ENCODE results near the gene PCP4L1. TPM values are rescaled to one million over a fixed set of nuclear protein-coding genes. Genes with fewer than 3 reads are reported as not detected.

The PCP4L1 gene
- not detected in 2 replicates for total RNA-seq (2012; rRNA removed)

- peaks cover 43% of the 10 kb centered on the region for H3K27me3 ChIP-seq (ENCODE audit: control insufficient read depth, insufficient read depth, low read length)
- H3K9ac ChIP-seq (ENCODE audit: low read depth, low read length), result no peak within 1 kb of the TSS
- H3K4me3 ChIP-seq (ENCODE audit: low read length), result peak within 1 kb of the TSS; percentile 62
Measured at GRCh38 chr1:161258439-161259344, at the start of gene PCP4L1. TSS of gene PCP4L1 (plus strand) at chr1:161258745. CDS start at chr1:161258975, 230 bp downstream.

GRCh38 chr1:161209790-161210409, 48.6 kb upstream of the PCP4L1 start:
- Histone ChIP-seq H3K4me2 (ENCODE audit: low read length) (no peak overlapping the region), H3K4me3 (ENCODE audit: low read length) (no peak overlapping the region), H3K36me3 (ENCODE audit: insufficient read depth, low read length) (peaks cover 79% of the 10 kb centered on the region), H3K4me1 (ENCODE audit: control insufficient read depth, insufficient read depth, low read length) (peaks cover 12% of the 10 kb centered on the region), H3K27me3 (ENCODE audit: control insufficient read depth, insufficient read depth, low read length) (no peaks in the 10 kb centered on the region), H3K9ac (ENCODE audit: low read depth, low read length) (no peak overlapping the region), H3K9me3 (replicated peaks; ENCODE audit: low read length) (no peaks in the 10 kb centered on the region)

More at GRCh38 chr1:161258439-161259344, at the start of gene PCP4L1:
- Histone ChIP-seq H3K9me3 (replicated peaks; ENCODE audit: low read length) (peaks cover 3% of the 10 kb centered on the region), H3K4me2 (ENCODE audit: low read length) (peak within 1 kb of the TSS; percentile 78), H3K4me1 (ENCODE audit: control insufficient read depth, insufficient read depth, low read length) (peaks cover 8% of the 10 kb centered on the region), H3K36me3 (ENCODE audit: insufficient read depth, low read length) (no peaks in the 10 kb centered on the region)

DNA sequence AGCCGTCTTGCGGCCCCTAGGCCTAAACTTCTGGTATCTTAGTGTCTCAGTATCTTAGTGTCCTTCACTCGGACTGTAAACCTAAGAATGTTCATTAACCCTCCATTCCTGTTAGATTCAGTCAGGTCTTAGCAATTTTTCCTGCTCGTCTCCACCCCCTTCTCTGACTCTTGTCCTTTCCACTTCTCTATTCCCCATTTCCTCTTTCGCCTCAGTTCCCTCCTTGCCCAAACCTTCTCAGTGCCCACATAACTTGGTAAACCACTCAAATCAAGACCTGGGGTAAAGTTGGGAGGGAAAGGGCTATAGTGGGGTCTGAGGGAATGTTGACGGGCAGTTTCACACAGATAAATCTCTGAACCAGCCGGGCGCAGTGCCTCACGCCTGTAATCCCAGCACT, 44.2 kb upstream of the PCP4L1 start:
- Histone ChIP-seq H3K4me2 (ENCODE audit: low read length) (no peak overlapping the region), H3K4me1 (ENCODE audit: control insufficient read depth, insufficient read depth, low read length) (peaks cover 22% of the 10 kb centered on the region), H3K9ac (ENCODE audit: low read depth, low read length) (no peak overlapping the region), H3K4me3 (ENCODE audit: low read length) (no peak overlapping the region), H3K9me3 (replicated peaks; ENCODE audit: low read length) (no peaks in the 10 kb centered on the region), H3K27me3 (ENCODE audit: control insufficient read depth, insufficient read depth, low read length) (no peaks in the 10 kb centered on the region), H3K36me3 (ENCODE audit: insufficient read depth, low read length) (peaks cover 55% of the 10 kb centered on the region)

- Histone ChIP-seq H3K4me2 (ENCODE audit: low read length) (no peak within 1 kb of the TSS), H3K9me3 (replicated peaks; ENCODE audit: low read length) (no peaks in the 10 kb centered on the region), H3K9ac (ENCODE audit: low read depth, low read length) (no peak within 1 kb of the TSS), H3K36me3 (ENCODE audit: insufficient read depth, low read length) (peaks cover 49% of the 10 kb centered on the region), H3K27me3 (ENCODE audit: control insufficient read depth, insufficient read depth, low read length) (no peaks in the 10 kb centered on the region), H3K4me3 (ENCODE audit: low read length) (no peak within 1 kb of the TSS), H3K4me1 (ENCODE audit: control insufficient read depth, insufficient read depth, low read length) (peaks cover 22% of the 10 kb centered on the region)
Measured at GRCh38 chr1:161215076-161215475, 43.5 kb upstream of the PCP4L1 start, which contains the start of gene FCER1G. TSS of gene FCER1G (plus strand) at chr1:161215295. CDS start at chr1:161215322, 27 bp downstream.

GRCh38 chr1:161216945-161217712, 41.4 kb upstream of the PCP4L1 start:
- peaks cover 29% of the 10 kb centered on the region for H3K36me3 ChIP-seq (ENCODE audit: insufficient read depth, low read length)
- H3K4me3 ChIP-seq (ENCODE audit: low read length), result peak overlapping the region; percentile 39
- no peaks in the 10 kb centered on the region for H3K27me3 ChIP-seq (ENCODE audit: control insufficient read depth, insufficient read depth, low read length)
- H3K9ac ChIP-seq (ENCODE audit: low read depth, low read length), result peak overlapping the region; percentile 74
- peaks cover 22% of the 10 kb centered on the region for H3K4me1 ChIP-seq (ENCODE audit: control insufficient read depth, insufficient read depth, low read length)
- H3K4me2 ChIP-seq (ENCODE audit: low read length), result peak overlapping the region; percentile 72
- no peaks in the 10 kb centered on the region for H3K9me3 ChIP-seq (replicated peaks; ENCODE audit: low read length)

DNA sequence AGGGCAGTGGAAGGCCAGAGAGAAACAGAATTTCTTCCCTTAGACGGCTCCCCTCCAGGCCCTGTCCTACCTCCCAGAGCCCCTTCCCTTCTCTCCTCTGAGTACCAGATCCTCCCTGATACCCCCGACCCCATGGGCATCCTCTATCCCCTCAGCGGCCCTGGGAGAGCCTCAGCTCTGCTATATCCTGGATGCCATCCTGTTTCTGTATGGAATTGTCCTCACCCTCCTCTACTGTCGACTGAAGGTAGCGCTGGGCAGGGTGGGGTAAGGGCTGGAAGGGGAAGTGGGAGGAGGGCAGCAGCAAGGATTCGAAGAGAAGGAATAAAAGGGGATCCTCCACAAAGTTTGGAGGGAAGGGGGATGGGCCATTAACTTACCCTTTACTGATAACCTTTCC, 40.7 kb upstream of the PCP4L1 start:
- peak overlapping the region; percentile 72 for H3K4me2 ChIP-seq (ENCODE audit: low read length)
- no peaks in the 10 kb centered on the region for H3K9me3 ChIP-seq (replicated peaks; ENCODE audit: low read length)
- H3K36me3 ChIP-seq (ENCODE audit: insufficient read depth, low read length), result peaks cover 22% of the 10 kb centered on the region
- peaks cover 22% of the 10 kb centered on the region for H3K4me1 ChIP-seq (ENCODE audit: control insufficient read depth, insufficient read depth, low read length)
- no peaks in the 10 kb centered on the region for H3K27me3 ChIP-seq (ENCODE audit: control insufficient read depth, insufficient read depth, low read length)
- H3K4me3 ChIP-seq (ENCODE audit: low read length), result no peak overlapping the region
- peak overlapping the region; percentile 74 for H3K9ac ChIP-seq (ENCODE audit: low read depth, low read length)

DNA sequence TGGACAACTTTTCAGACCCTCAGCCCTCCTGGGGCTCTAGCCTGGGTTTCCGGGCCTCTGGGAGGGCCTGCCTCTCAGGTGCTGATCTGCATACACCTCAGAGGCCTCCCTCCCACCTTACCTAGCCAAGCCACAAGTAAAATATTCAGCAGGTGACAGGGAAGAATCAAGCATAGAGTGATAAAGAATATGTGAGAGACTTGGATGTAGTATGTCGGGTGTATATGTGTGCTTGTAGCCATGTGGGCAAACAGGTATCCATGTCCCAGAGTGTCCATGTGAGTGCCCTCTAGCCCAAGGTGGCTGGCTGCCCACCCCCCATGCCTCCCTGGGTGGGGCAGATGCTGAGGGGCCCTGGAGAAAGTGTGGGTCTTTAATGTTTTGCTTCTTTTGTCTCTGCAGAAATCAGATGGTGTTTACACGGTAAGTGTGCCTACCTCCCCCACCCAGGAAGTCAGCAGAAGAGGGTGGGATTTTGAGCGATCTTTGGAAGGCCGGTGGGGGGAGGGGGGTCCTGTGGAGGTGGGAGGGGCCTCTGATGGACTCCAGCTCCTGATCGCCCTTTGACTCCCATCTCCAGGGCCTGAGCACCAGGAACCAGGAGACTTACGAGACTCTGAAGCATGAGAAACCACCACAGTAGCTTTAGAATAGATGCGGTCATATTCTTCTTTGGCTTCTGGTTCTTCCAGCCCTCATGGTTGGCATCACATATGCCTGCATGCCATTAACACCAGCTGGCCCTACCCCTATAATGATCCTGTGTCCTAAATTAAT, 40.1 kb upstream of the PCP4L1 start:
- no peak overlapping the region for H3K9ac ChIP-seq (ENCODE audit: low read depth, low read length)
- no peaks in the 10 kb centered on the region for H3K27me3 ChIP-seq (ENCODE audit: control insufficient read depth, insufficient read depth, low read length)
- peaks cover 15% of the 10 kb centered on the region for H3K36me3 ChIP-seq (ENCODE audit: insufficient read depth, low read length)
- H3K4me1 ChIP-seq (ENCODE audit: control insufficient read depth, insufficient read depth, low read length), result peaks cover 22% of the 10 kb centered on the region
- no peaks in the 10 kb centered on the region for H3K9me3 ChIP-seq (replicated peaks; ENCODE audit: low read length)
- no peak overlapping the region for H3K4me3 ChIP-seq (ENCODE audit: low read length)
- H3K4me2 ChIP-seq (ENCODE audit: low read length), result no peak overlapping the region

DNA sequence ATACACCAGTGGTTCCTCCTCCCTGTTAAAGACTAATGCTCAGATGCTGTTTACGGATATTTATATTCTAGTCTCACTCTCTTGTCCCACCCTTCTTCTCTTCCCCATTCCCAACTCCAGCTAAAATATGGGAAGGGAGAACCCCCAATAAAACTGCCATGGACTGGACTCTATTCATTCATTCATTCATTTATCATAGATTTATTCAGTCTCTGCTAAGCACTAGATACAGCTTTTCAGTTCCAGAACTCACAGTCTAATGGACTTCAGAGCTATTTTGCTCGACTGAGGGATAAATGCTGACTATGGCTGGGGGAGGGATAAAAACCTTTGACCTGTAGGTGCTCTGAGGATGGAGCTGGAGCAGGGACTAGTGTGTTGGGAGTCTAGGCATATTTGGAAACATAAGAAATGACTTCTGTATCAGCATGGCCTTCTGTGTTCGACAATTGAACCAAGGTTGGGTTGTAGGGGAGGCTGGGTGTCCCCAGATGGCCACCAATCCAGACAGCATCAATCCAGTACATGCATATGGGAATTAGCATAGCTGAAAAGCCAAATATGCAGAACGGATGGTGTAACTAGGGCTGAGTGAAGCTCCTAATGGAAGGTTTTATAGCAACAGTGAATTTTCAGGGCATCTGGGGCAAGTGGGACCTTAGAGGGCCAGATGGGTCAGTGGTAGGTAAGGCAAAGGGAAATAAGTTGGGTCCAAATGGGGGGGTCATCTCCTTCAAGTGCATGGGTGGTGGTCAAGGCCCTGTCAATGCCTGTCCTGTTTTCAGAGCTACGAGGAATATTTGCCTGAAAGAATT, 39.3 kb upstream of the PCP4L1 start:
- H3K4me3 ChIP-seq (ENCODE audit: low read length), result no peak overlapping the region
- H3K27me3 ChIP-seq (ENCODE audit: control insufficient read depth, insufficient read depth, low read length), result no peaks in the 10 kb centered on the region
- H3K36me3 ChIP-seq (ENCODE audit: insufficient read depth, low read length), result peaks cover 7% of the 10 kb centered on the region
- H3K9me3 ChIP-seq (replicated peaks; ENCODE audit: low read length), result no peaks in the 10 kb centered on the region
- H3K9ac ChIP-seq (ENCODE audit: low read depth, low read length), result no peak overlapping the region
- peaks cover 22% of the 10 kb centered on the region for H3K4me1 ChIP-seq (ENCODE audit: control insufficient read depth, insufficient read depth, low read length)
- no peak overlapping the region for H3K4me2 ChIP-seq (ENCODE audit: low read length)

- Histone ChIP-seq H3K36me3 (ENCODE audit: insufficient read depth, low read length) (peaks cover 4% of the 10 kb centered on the region), H3K4me2 (ENCODE audit: low read length) (no peak overlapping the region), H3K9ac (ENCODE audit: low read depth, low read length) (no peak overlapping the region), H3K4me3 (ENCODE audit: low read length) (no peak overlapping the region), H3K9me3 (replicated peaks; ENCODE audit: low read length) (no peaks in the 10 kb centered on the region), H3K4me1 (ENCODE audit: control insufficient read depth, insufficient read depth, low read length) (peaks cover 23% of the 10 kb centered on the region), H3K27me3 (ENCODE audit: control insufficient read depth, insufficient read depth, low read length) (no peaks in the 10 kb centered on the region)
Measured at GRCh38 chr1:161220002-161220401, 38.5 kb upstream of the PCP4L1 start.

Measured in skeletal muscle satellite cell (primary cell).